Heart left ventricle (tissue), 13 donors: ENCODE measurements around the gene CD4.

Experiments used
- CTCF ChIP-seq, 12 donors: fragments of 200-600 bp; sonication (generic) in 4 of 12; IDR thresholded peaks; one replicate each; pipeline versions ENCODE4 v1.5.0 to v1.8.0; 2018 to 2022; ENCODE audit warnings: antibody characterized with exemption in 12 of 12, mild to moderate bottlenecking in 5 of 12
- POLR2A ChIP-seq, 2 donors: fragments of 450-650 bp; IDR thresholded peaks; one replicate each; pipeline ENCODE4 v1.6.1; 2017; ENCODE audit warnings: antibody characterized with exemption in 2 of 2, mild to moderate bottlenecking in 2 of 2, moderate library complexity in 2 of 2
- donor health status: ischemic (EF 13 %, LVEDD 7.1; RV severe dilation, severe dysfunction).
- donor health status: DM: no; HTN: yes; CAD: no.
- donor health status: DM: no; HTN: no; CAD: no.
- donor health status: ischemic (EF 25% LVEDD 6.9; RV normal size, moderate dysfunction).
- donor health status: ischemic (EF 25% LVEDD 5.7; RV mildly dilated, moderate dysfunction).
- donor health status: ischemic (EF 35%, LVEDD 5.7; RV mildly dilated, moderate dysfunction).
- donor health status: nonischemic (EF 11% LVEDD 7.7; RV severe dilation, severe dysfunction).
- donor health status: DM: yes; HTN: yes; CAD: no.
- donor health status: PGD.
- donor health status: ischemic (EF 29% LVEDD 5.4; RV normal size, mild dysfunction).
- donor health status: nonischemic (EF 23%, LVEDD 6.1; RV moderate dilation, normal function).

- TF ChIP-seq CTCF (IDR thresholded peaks at IDR 0.05) (no peak), POLR2A (IDR thresholded peaks at IDR 0.05) (no peak)
Observed at GRCh38 chr12:6834254-6834653, 44.9 kb downstream of the CD4 start.
